Measurements from ENCODE around the gene TRRAP. TPM values are rescaled to one million over a fixed set of nuclear protein-coding genes. Genes with fewer than 3 reads are reported as not detected.

Gene TRRAP
- total and polyA plus RNA-seq, 4 donors: 4.3 to 22.7 (median 10.1) TPM

- peaks cover 25 to 81% (median 58%) of the 10 kb centered on the region in 4 donors for H3K36me3 ChIP-seq (ENCODE audit: control insufficient read depth in 4 of 4, insufficient read depth in 3 of 4, low read depth in 1 of 4, low read length in 3 of 4)
- no peaks in the 10 kb centered on the region for H3K9me3 ChIP-seq (ENCODE audit: control insufficient read depth in 4 of 4, low read length in 3 of 4)
- WGBS: 97% methylated on average over 10 of the region's 10 CpGs
- H3K4me3 ChIP-seq (ENCODE audit: low read depth in 1 of 3, low read length in 3 of 3): no peak overlapping the region
- H3K27me3 ChIP-seq (ENCODE audit: control insufficient read depth in 4 of 4, insufficient read depth in 4 of 4, low read length in 3 of 4): no peaks in the 10 kb centered on the region
- H3K4me1 ChIP-seq (ENCODE audit: control insufficient read depth in 4 of 4, insufficient read depth in 4 of 4, low read length in 3 of 4): no peaks in the 10 kb centered on the region
- TF ChIP-seq RXRA (IDR thresholded peaks at IDR 0.05) (no peak), FOXA1 (IDR thresholded peaks at IDR 0.05) (no peak), ATF3 (IDR thresholded peaks at IDR 0.05) (no peak), YY1 (IDR thresholded peaks at IDR 0.05) (no peak), ZBTB33 (IDR thresholded peaks at IDR 0.05) (no peak), NR2F2 (IDR thresholded peaks at IDR 0.05) (no peak), SP1 (IDR thresholded peaks at IDR 0.05) (no peak), MAX (IDR thresholded peaks at IDR 0.05) (no peak), HNF4A (conservative IDR thresholded peaks at IDR 0.05) (no peak)
- TF ChIP-seq, protein P1, sequence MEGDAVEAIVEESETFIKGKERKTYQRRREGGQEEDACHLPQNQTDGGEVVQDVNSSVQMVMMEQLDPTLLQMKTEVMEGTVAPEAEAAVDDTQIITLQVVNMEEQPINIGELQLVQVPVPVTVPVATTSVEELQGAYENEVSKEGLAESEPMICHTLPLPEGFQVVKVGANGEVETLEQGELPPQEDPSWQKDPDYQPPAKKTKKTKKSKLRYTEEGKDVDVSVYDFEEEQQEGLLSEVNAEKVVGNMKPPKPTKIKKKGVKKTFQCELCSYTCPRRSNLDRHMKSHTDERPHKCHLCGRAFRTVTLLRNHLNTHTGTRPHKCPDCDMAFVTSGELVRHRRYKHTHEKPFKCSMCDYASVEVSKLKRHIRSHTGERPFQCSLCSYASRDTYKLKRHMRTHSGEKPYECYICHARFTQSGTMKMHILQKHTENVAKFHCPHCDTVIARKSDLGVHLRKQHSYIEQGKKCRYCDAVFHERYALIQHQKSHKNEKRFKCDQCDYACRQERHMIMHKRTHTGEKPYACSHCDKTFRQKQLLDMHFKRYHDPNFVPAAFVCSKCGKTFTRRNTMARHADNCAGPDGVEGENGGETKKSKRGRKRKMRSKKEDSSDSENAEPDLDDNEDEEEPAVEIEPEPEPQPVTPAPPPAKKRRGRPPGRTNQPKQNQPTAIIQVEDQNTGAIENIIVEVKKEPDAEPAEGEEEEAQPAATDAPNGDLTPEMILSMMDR (IDR thresholded peaks at IDR 0.05; ENCODE audit: low read depth, low read length, missing input control): no peak
- H3K27ac ChIP-seq (ENCODE audit: low read depth in 1 of 2, low read length in 2 of 2): no peak overlapping the region
- no peak overlapping the region for H3K9ac ChIP-seq (ENCODE audit: low read depth in 1 of 2, low read length in 2 of 2)
- DNase-seq (ENCODE audit: low spot score): no peak
These were observed 86.3 kb downstream of the TRRAP start for GRCh38 chr7:98964596-98964995.

DNA sequence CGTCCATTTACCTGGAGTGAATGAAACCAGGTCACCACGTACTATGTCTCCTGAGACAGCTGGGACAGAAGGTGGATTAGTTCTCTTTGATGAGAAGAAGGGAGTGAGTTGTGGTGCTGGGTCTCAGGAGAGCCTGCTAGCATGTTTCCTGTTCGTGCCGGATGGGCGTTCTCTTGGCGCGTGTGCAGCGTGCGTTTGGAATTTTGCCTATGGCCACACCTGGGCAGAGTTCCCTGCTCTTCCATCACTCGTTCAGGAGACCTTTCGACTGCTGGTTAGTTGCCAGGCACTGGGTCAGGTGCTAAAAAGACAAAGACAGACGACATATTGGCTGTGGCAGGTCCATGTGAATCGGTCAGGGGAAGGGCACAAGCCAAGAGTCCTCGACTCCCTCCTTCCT, 90.3 kb downstream of the TRRAP start:
- H3K4me1 ChIP-seq (ENCODE audit: control insufficient read depth in 4 of 4, insufficient read depth in 4 of 4, low read length in 3 of 4): no peaks in the 10 kb centered on the region
- H3K4me3 ChIP-seq (ENCODE audit: low read depth in 1 of 3, low read length in 3 of 3): no peak overlapping the region
- TF ChIP-seq RAD21 (IDR thresholded peaks at IDR 0.05) (no peak), REST (IDR thresholded peaks at IDR 0.05) (no peak), HNF4G (IDR thresholded peaks at IDR 0.05) (no peak), HNF4A (conservative IDR thresholded peaks at IDR 0.05) (peak in 1 of 2 donors; percentile 35), FOXA2 (IDR thresholded peaks at IDR 0.05) (no peak), ATF3 (IDR thresholded peaks at IDR 0.05) (no peak), RXRA (IDR thresholded peaks at IDR 0.05) (no peak), NR2F2 (IDR thresholded peaks at IDR 0.05) (no peak)
- TF ChIP-seq, protein P1 (IDR thresholded peaks at IDR 0.05; ENCODE audit: low read depth, low read length, missing input control): no peak
- 68% methylated on average over 14 of the region's 14 CpGs for WGBS
- H3K9me3 ChIP-seq (ENCODE audit: control insufficient read depth in 4 of 4, low read length in 3 of 4): no peaks in the 10 kb centered on the region
- no peaks in the 10 kb centered on the region for H3K27me3 ChIP-seq (ENCODE audit: control insufficient read depth in 4 of 4, insufficient read depth in 4 of 4, low read length in 3 of 4)
- no peak overlapping the region for H3K9ac ChIP-seq (ENCODE audit: low read depth in 1 of 2, low read length in 2 of 2)
- no peak for DNase-seq (ENCODE audit: low spot score)
- no peak overlapping the region for H3K27ac ChIP-seq (ENCODE audit: low read depth in 1 of 2, low read length in 2 of 2)
- H3K36me3 ChIP-seq (ENCODE audit: control insufficient read depth in 4 of 4, insufficient read depth in 3 of 4, low read depth in 1 of 4, low read length in 3 of 4): peaks cover 38 to 88% (median 62%) of the 10 kb centered on the region in 4 donors
